Stomach (tissue), 9 donors: ENCODE results near the gene FHL2. TPM values are rescaled to one million over a fixed set of nuclear protein-coding genes. Genes with fewer than 3 reads are reported as not detected.
A peak's percentile ranks its signal among the peaks of the same experiment; 100 is the strongest.

Experiments used
- DNase-seq, 2 donors: peaks; one replicate each; pipeline versions ENCODE4 v3.0.0 to v3.0.0-alpha.2; 2013 to 2019
- H3K27ac ChIP-seq, 5 donors: fragments of 200-600 bp in 4 of 5; sonication (generic) in 4 of 5; one replicate each; pipeline ENCODE4 v1.5.1; 2013 to 2019; ENCODE audit warnings: mild to moderate bottlenecking in 1 of 5, moderate library complexity in 1 of 5
- H3K27me3 ChIP-seq, 3 donors: fragments of 200-600 bp; sonication (generic); one replicate each; pipeline ENCODE4 v1.5.1; 2017 to 2019; ENCODE audit warnings: mixed run types in 1 of 3
- H3K36me3 ChIP-seq, 4 donors: fragments of 200-600 bp; sonication (generic); 1 replicate in 3 of 4; 2 replicates in 1 of 4; pipeline ENCODE4 v1.5.1; 2016 to 2019
- H3K4me1 ChIP-seq, 4 donors: fragments of 200-600 bp; sonication (generic); one replicate each; pipeline ENCODE4 v1.5.1; 2016 to 2019
- H3K4me3 ChIP-seq, 4 donors: fragments of 200-600 bp; sonication (generic) in 3 of 4; one replicate each; pipeline ENCODE4 v1.5.1; 2016 to 2019; ENCODE audit warnings: mild to moderate bottlenecking in 1 of 4
- H3K9me3 ChIP-seq, 4 donors: fragments of 200-600 bp; sonication (generic); one replicate each; pipeline ENCODE4 v1.5.1; 2016 to 2019
- CTCF ChIP-seq, 7 experiments: fragments of 450-650 bp in 4 of 7; fragments of 200-600 bp in 3 of 7; sonication (generic) in 3 of 7; IDR thresholded peaks; one replicate each; pipeline ENCODE4 v1.5.1; 2016 to 2019; ENCODE audit warnings: antibody characterized with exemption in 7 of 7, control low read depth in 2 of 7, mild to moderate bottlenecking in 1 of 7
- EP300 ChIP-seq: sonication (generic); formaldehyde crosslinking; IDR thresholded peaks from one replicate; pipeline ENCODE4 v1.6.1; 2017; ENCODE audit warnings: antibody characterized with exemption
- POLR2A ChIP-seq, 4 donors: fragments of 450-650 bp; IDR thresholded peaks; one replicate each; pipeline ENCODE4 v1.6.1; 2016; ENCODE audit warnings: antibody characterized with exemption in 4 of 4, control low read depth in 2 of 4, mild to moderate bottlenecking in 1 of 4, moderate library complexity in 1 of 4
- POLR2AphosphoS5 ChIP-seq, 3 donors: sonication (generic); formaldehyde crosslinking; IDR thresholded peaks; one replicate each; pipeline ENCODE4 v1.6.1; 2016; ENCODE audit warnings: antibody characterized with exemption in 3 of 3
- WGBS, 5 donors: extraction: QIAGEN DNeasy Blood & Tissue Kit in 3 of 5; methylation state at CpG; one replicate each; pipeline versions ENCODE4 v1.1.5 to v1.1.7; 2013 to 2018; 5-methylcytosine and 5-hydroxymethylcytosine counted together
- intact Hi-C: fragments of 100-400 bp; cut with DNase I; formaldehyde crosslinking; loops from one replicate; pipeline ENCODE4 v1.15.1; 2023; ENCODE audit warnings: low total_unique reads
- polyA plus RNA-seq, 3 donors: library from polyadenylated mRNA; stranded (reverse); fragments of 200-250 nt; gene quantifications; one replicate each; pipeline ENCODE4 v1.2.3, GENCODE V29; 2013
- total RNA-seq, 5 donors: library from RNA; depleted of rRNA; stranded (reverse); fragments of >200 nt; gene quantifications; one replicate each; pipeline versions ENCODE4 v1.1.0 to v1.2.3, GENCODE V29; 2014 to 2016
- donor health status: healthy with polysubstance abuse.
- donor health status: Bipolar disorder and iron deficiency.
- donor health status: healthy.

FHL2 gene
- total and polyA plus RNA-seq, 8 donors = 42.3 to 240 (median 61.9) TPM

GRCh38 chr2:105432044-105432399, 33.2 kb upstream of the FHL2 start:
- WGBS, 5 donors = 25 to 53% (median 34%) methylated on average over 2 of the region's 2 CpGs
- no peaks in the 10 kb centered on the region for H3K36me3 ChIP-seq
- TF ChIP-seq POLR2A (IDR thresholded peaks at IDR 0.05) = no peak
- TF ChIP-seq POLR2AphosphoS5 (IDR thresholded peaks at IDR 0.05) = no peak
- TF ChIP-seq EP300 = no peak
- TF ChIP-seq CTCF (IDR thresholded peaks at IDR 0.05) = no peak

DNA sequence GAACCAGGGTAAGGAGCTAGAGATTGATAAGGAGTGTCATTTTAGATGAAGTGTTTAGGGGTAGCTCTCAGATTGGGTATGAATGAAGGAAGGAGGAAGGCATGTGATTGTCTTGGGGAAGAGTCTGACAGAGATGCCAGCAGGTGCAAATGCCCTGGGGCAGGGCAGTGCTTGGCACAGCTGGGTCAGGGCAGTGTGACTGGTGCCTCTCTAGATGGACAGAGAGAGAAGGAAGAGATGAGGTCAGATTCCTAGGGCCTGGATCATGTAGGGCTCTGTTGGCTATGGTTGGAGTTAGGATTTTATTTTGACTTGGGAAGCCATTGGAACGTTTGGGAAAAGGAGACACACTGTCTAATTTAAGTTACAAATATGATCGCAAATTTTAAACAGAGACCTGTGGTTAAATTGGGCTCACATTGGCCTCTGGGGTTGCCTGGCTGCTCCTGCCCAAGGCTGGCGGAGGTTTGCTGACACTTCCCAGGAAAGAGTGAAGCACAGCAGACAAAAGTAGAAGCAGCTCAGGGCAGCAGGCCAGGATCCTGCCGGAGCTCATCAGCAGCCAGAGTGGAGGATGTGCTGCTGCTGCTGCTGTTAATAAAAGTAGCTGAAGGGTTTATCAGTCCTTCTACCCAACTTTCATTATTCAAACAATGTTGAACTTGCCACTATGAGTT, 32.7 kb upstream of the FHL2 start:
- no peaks in the 10 kb centered on the region for H3K9me3 ChIP-seq
- peaks cover 6 to 35% (median 19%) of the 10 kb centered on the region in 4 donors for H3K4me1 ChIP-seq
- DNase-seq = peak in 1 of 2 donors; percentile 68
- no peak for TF ChIP-seq CTCF (IDR thresholded peaks at IDR 0.05)
- no peak for TF ChIP-seq EP300
- no peak for TF ChIP-seq POLR2AphosphoS5 (IDR thresholded peaks at IDR 0.05)
- no peak for TF ChIP-seq POLR2A (IDR thresholded peaks at IDR 0.05)
- WGBS, 5 donors = 41 to 47% (median 43%) methylated on average over 4 of the region's 4 CpGs
- intact Hi-C loops = no loop called here
- peak overlapping the region in 3 of 5 donors; percentile 34 to 84 (median 74) for H3K27ac ChIP-seq
- no peaks in the 10 kb centered on the region for H3K36me3 ChIP-seq
- H3K4me3 ChIP-seq = no peak overlapping the region
- H3K27me3 ChIP-seq = no peaks in the 10 kb centered on the region

More at GRCh38 chr2:105432044-105432399, 33.2 kb upstream of the FHL2 start:
- no peak for DNase-seq
- intact Hi-C loops = no loop called here
- no peaks in the 10 kb centered on the region for H3K27me3 ChIP-seq
- no peak overlapping the region for H3K4me3 ChIP-seq
- H3K4me1 ChIP-seq = peaks cover 6 to 31% (median 16%) of the 10 kb centered on the region in 4 donors
- H3K9me3 ChIP-seq = no peaks in the 10 kb centered on the region
- peak overlapping the region; percentile 20 to 84 (median 34) for H3K27ac ChIP-seq

GRCh38 chr2:105428387-105429018, 29.7 kb upstream of the FHL2 start:
- Histone ChIP-seq H3K27ac (no peak overlapping the region), H3K36me3 (no peaks in the 10 kb centered on the region), H3K9me3 (no peaks in the 10 kb centered on the region), H3K27me3 (no peaks in the 10 kb centered on the region), H3K4me1 (peaks cover 6 to 36% (median 23%) of the 10 kb centered on the region in 4 donors), H3K4me3 (no peak overlapping the region)
- TF ChIP-seq POLR2A (IDR thresholded peaks at IDR 0.05) (no peak), CTCF (IDR thresholded peaks at IDR 0.05) (no peak), POLR2AphosphoS5 (IDR thresholded peaks at IDR 0.05) (no peak), EP300 (no peak)
- intact Hi-C loops = no loop called here
- no peak for DNase-seq
- WGBS, 5 donors = 86 to 92% (median 88%) methylated on average over 12 of the region's 12 CpGs

DNA sequence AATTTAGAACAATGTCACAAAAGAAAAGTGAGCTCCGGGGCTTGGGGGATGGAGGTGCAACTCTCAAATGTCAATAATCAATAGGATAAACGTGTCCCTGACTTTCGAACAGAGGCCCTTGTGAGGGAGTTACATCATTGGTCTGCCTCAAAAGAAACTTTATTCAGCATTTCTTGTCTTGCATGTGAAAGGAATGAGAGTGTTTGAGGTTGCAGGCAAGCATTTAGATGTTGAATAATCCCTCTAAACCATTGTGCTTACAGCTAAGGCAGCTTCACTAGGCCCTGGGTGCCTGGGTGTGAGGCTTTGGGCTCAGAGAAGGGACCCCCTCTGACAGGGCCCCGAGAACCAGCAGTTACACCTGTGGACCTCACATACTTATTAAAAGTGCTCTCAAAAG, 28.6 kb upstream of the FHL2 start:
- H3K4me1 ChIP-seq = peaks cover 0 to 26% (median 18%) of the 10 kb centered on the region in 4 donors
- no peaks in the 10 kb centered on the region for H3K36me3 ChIP-seq
- DNase-seq = no peak
- no peaks in the 10 kb centered on the region for H3K9me3 ChIP-seq
- H3K27ac ChIP-seq = peak overlapping the region in 1 of 5 donors; percentile 33
- H3K4me3 ChIP-seq = no peak overlapping the region
- no peaks in the 10 kb centered on the region for H3K27me3 ChIP-seq
- intact Hi-C loops = no loop called here
- TF ChIP-seq POLR2AphosphoS5 (IDR thresholded peaks at IDR 0.05) (no peak), CTCF (IDR thresholded peaks at IDR 0.05) (no peak), EP300 (no peak)
- 49 to 69% (median 57%) methylated on average over 4 of the region's 4 CpGs for WGBS, 5 donors
